GM12878 (cell line): ENCODE measurements around the gene PTH2R. TPM values are rescaled to one million over a fixed set of nuclear protein-coding genes. Genes with fewer than 3 reads are reported as not detected.

Source experiments
- ATAC-seq: fragments of 200-7000 bp; cut with Tn5 transposase; 3 replicates; pipeline ENCODE4 v1.9.1; 2020; ENCODE audit warnings: mild to moderate bottlenecking, moderate library complexity
- BruUV-seq: library from RNA; stranded (reverse); fragments of 400-500 nt; replicated peaks from 2 replicates; lab custom pipeline; 2021; lab: Mats Ljungman, UMichigan
- CTCF ChIA-PET: fragments of 300-600 bp; sonication (Branson Sonifier 250); formaldehyde crosslinking; extraction: SDS; loops from one replicate; lab custom pipeline; 2021; ENCODE audit warnings: inconsistent platforms; lab: Yijun Ruan, JAX
- POLR2A ChIA-PET: fragments of 350-600 bp; formaldehyde crosslinking; extraction: SDS; loops from one replicate; lab custom pipeline; 2021; ENCODE audit warnings: inconsistent platforms; lab: Charles Lee
- RAD21 ChIA-PET: fragments of 300-600 bp; sonication (Branson Sonifier 250); formaldehyde crosslinking; loops from one replicate; lab custom pipeline; 2023; ENCODE audit warnings: antibody characterized with exemption; ENCODE audit not compliant: unreplicated experiment; lab: Charles Lee
- SMC1A ChIA-PET: fragments of 300-600 bp; sonication (Branson Sonifier 250); formaldehyde crosslinking; loops from one replicate; lab custom pipeline; 2023; ENCODE audit not compliant: unreplicated experiment, uncharacterized antibody; lab: Charles Lee
- DNase-seq: peaks from one replicate; pipeline ENCODE4 v3.0.0-alpha.2; 2011; ENCODE audit warnings: low read depth, low spot score
- FAIRE-seq: peaks from 3 replicates; lab custom pipeline; 2011; peaks lifted over from hg19 to GRCh38; lab: Jason Lieb, UNC
- H2AFZ ChIP-seq: 2 replicates; pipeline ENCODE4 v1.6.0; 2011; ENCODE audit warnings: low read depth, low read length, control low read depth; ENCODE audit not compliant: control insufficient read depth
- H3K27ac ChIP-seq: 2 replicates; pipeline ENCODE4 v1.5.1; 2011; ENCODE audit warnings: control low read depth; ENCODE audit not compliant: control insufficient read depth, insufficient read depth
- H3K27me3 ChIP-seq, 2 experiments: replicated peaks in 1 of 2; 2 replicates each; pipeline versions ENCODE4 v1.6.0 to v1.6.1; 2011; ENCODE audit warnings: low read length in 1 of 2; ENCODE audit not compliant: control insufficient read depth in 2 of 2, insufficient read depth in 2 of 2
- H3K36me3 ChIP-seq, 2 experiments: 2 replicates each; pipeline ENCODE4 v1.5.1; 2011; ENCODE audit warnings: low read length in 1 of 2; ENCODE audit not compliant: control insufficient read depth in 2 of 2, insufficient read depth in 2 of 2
- H3K4me1 ChIP-seq: 2 replicates; pipeline ENCODE4 v1.6.1; 2011; ENCODE audit warnings: mild to moderate bottlenecking, low read length, moderate library complexity, mixed read lengths; ENCODE audit not compliant: control insufficient read depth, insufficient read depth
- H3K4me2 ChIP-seq: 2 replicates; pipeline ENCODE4 v1.6.0; 2011; ENCODE audit warnings: control low read depth; ENCODE audit not compliant: control insufficient read depth, insufficient read depth
- H3K4me3 ChIP-seq: fragments of 200-600 bp; sonication (generic); 2 replicates; pipeline ENCODE4 v1.5.1; 2016
- H3K79me2 ChIP-seq: 2 replicates; pipeline ENCODE4 v1.6.0; 2011; ENCODE audit warnings: low read length; ENCODE audit not compliant: control insufficient read depth, insufficient read depth
- H3K9ac ChIP-seq: 2 replicates; pipeline ENCODE4 v1.8.0; 2011; ENCODE audit warnings: low read length, control low read depth, mixed read lengths; ENCODE audit not compliant: control insufficient read depth, insufficient read depth
- H3K9me3 ChIP-seq: replicated peaks from 3 replicates; pipeline ENCODE4 v1.5.1; 2011; ENCODE audit warnings: mild to moderate bottlenecking, low read length; ENCODE audit not compliant: control insufficient read depth, insufficient read depth
- H4K20me1 ChIP-seq: 2 replicates; pipeline ENCODE4 v1.6.0; 2011; ENCODE audit not compliant: control insufficient read depth, insufficient read depth
- EP300 ChIP-seq, 2 experiments: fragments of 150-350 bp in 1 of 2; IDR thresholded peaks; 2 replicates each; pipeline ENCODE4 v1.6.1; 2011 to 2012; ENCODE audit warnings: low read depth in 2 of 2, low read length in 2 of 2, borderline replicate concordance in 1 of 2, improper control_type of control experiment in 1 of 2, inconsistent platforms in 1 of 2; ENCODE audit not compliant: control insufficient read depth in 1 of 2
- KLF5 ChIP-seq: fragments of 450-650 bp; IDR thresholded peaks from 2 replicates; pipeline ENCODE4 v1.6.1; 2014; ENCODE audit warnings: mild to moderate bottlenecking; ENCODE audit not compliant: partially characterized antibody
- SMAD5 ChIP-seq: IDR thresholded peaks from 2 replicates; pipeline ENCODE4 v1.6.1; 2016; ENCODE audit warnings: antibody characterized with exemption, low read depth
- WGBS: methylation state at CpG from one replicate; pipeline ENCODE4 v1.1.6; 2016; ENCODE audit warnings: low lambda C conversion rate; ENCODE audit not compliant: insufficient replicate concordance, insufficient coverage; ENCODE audit errors: missing lambda C conversion rate; 5-methylcytosine and 5-hydroxymethylcytosine counted together
- in situ Hi-C: fragments of 300-500 bp; cut with MboI; formaldehyde crosslinking; loops from 9 replicates; pipeline ENCODE4 v1.14.3; 2018; ENCODE audit warnings: mixed read lengths
- intact Hi-C: fragments of 100-400 bp; cut with micrococcal nuclease; formaldehyde crosslinking; loops from one replicate; pipeline ENCODE4 v1.14.2; 2022; ENCODE audit not compliant: unreplicated experiment
- polyA plus RNA-seq, 11 experiments: library from polyadenylated mRNA; depleted of rRNA in 4 of 11; unstranded in 6 of 11; stranded (reverse) in 5 of 11; fragments of >200 nt; fragmentation: Nextera tagmentation in 4 of 11; fragmentation: Illumina TruSeq in 1 of 11; extraction: Ambion mirVana in 4 of 11; extraction: Trizol in 1 of 11; gene quantifications; 1 replicate in 1 of 11; 2 replicates in 10 of 11; pipeline versions ENCODE4 v1.2.1 to v1.2.3, GENCODE V29; 2011 to 2016; ENCODE audit warnings: inconsistent platforms in 2 of 11, missing spikeins in 2 of 11, low read depth in 1 of 11
- total RNA-seq, 4 experiments: library from RNA; depleted of rRNA in 3 of 4; stranded (reverse); fragments of >200 nt in 3 of 4; fragmentation: Illumina TruSeq in 1 of 4; extraction: Trizol in 1 of 4; gene quantifications; 2 replicates each; pipeline versions ENCODE4 v1.2.1 to v1.2.3, GENCODE V29; 2013 to 2021
- TF ChIP-seq, protein P1 (sequence below): fragments of 150-350 bp; IDR thresholded peaks from 2 replicates; pipeline ENCODE4 v1.6.1; 2014; ENCODE audit warnings: mild to moderate bottlenecking, low read depth, low read length

PTH2R gene
- total and polyA plus RNA-seq, 10 of the 15 experiments (the other 5 are each of a cell fraction or from before 2014, with no cell fraction given), result 0.01 to 0.06 (median 0.03) TPM; not detected in 7

DNA sequence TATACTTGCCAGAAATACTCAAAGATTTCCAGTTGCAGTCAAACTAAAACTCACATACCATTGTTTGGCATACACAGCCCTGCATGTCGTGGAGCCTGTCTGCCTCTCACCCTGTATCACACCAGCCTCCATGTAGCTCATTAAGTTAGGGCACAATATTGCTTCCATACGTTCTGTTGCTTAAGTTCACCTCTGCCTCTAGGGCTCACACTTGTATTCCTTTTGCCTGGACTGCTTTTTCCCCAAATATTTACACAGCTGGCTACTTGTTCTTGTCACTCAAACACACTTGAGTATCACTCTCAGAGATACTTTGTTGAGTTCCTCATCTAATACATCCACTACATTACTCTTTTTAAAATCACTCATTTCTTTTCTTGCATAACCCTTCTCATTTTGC lies 83.1 kb downstream of the PTH2R start:
- intact Hi-C loops, result no loop called here
- Histone ChIP-seq H3K4me1 (no peaks in the 10 kb centered on the region), H3K79me2 (no peaks in the 10 kb centered on the region), H4K20me1 (no peaks in the 10 kb centered on the region), H2AFZ (no peak overlapping the region), H3K9me3 (no peaks in the 10 kb centered on the region), H3K4me2 (no peak overlapping the region), H3K27ac (no peak overlapping the region), H3K9ac (no peak overlapping the region), H3K4me3 (no peak overlapping the region), H3K36me3 (no peaks in the 10 kb centered on the region), H3K27me3 (peaks cover 0 to 4% of the 10 kb centered on the region in 2 experiments; a peak in 2 of 4 replicates)
- BruUV-seq, result no TSS peak
- TF ChIP-seq SMAD5, result no peak
- no peak for FAIRE-seq
- no peak for ATAC-seq
- in situ Hi-C loops, result no loop called here
- SMC1A ChIA-PET, result no interaction called here
- WGBS, result 0% methylated on average over 2 of the region's 2 CpGs
- RAD21 ChIA-PET, result no interaction called here
- DNase-seq, result no peak
- CTCF ChIA-PET, result interaction anchor here (0.7 to 1.6 kb wide), 3 partner anchors 23 to 1709 kb away, joined by 3 to 4 read pairs (median 3); no protein-coding TSS in a partner anchor
- POLR2A ChIA-PET, result no interaction called here

DNA sequence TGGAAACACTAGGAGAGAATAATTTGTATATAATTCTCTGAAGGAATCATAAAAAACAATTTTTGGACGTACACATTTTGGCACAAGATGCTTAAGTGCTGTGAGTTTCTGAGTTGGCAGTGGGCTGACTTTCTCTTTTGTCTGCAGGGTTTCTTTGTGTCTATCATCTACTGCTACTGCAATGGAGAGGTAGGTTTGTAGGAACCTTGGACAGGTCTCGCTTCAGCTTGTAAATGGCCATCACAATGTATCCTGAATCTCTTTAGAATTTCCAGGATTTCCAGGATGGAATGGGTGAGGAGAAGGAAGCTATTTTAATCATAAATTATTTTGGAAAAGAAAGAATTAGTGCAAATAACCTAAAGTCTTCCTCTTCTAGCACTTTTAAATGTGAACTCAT lies 83.9 kb downstream of the PTH2R start:
- in situ Hi-C loops, result no loop called here
- TF ChIP-seq EP300 (IDR thresholded peaks at IDR 0.05; ENCODE audit: borderline replicate concordance in 1 of 2, control insufficient read depth in 1 of 2, low read depth in 2 of 2, low read length in 2 of 2) (no peak), KLF5 (no peak)
- TF ChIP-seq, protein P1, sequence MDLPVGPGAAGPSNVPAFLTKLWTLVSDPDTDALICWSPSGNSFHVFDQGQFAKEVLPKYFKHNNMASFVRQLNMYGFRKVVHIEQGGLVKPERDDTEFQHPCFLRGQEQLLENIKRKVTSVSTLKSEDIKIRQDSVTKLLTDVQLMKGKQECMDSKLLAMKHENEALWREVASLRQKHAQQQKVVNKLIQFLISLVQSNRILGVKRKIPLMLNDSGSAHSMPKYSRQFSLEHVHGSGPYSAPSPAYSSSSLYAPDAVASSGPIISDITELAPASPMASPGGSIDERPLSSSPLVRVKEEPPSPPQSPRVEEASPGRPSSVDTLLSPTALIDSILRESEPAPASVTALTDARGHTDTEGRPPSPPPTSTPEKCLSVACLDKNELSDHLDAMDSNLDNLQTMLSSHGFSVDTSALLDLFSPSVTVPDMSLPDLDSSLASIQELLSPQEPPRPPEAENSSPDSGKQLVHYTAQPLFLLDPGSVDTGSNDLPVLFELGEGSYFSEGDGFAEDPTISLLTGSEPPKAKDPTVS, result no peak
- intact Hi-C loops, result no loop called here
- Histone ChIP-seq H3K4me1 (no peaks in the 10 kb centered on the region), H3K4me3 (no peak overlapping the region), H3K36me3 (no peaks in the 10 kb centered on the region), H3K79me2 (no peaks in the 10 kb centered on the region), H4K20me1 (no peaks in the 10 kb centered on the region), H3K9me3 (no peaks in the 10 kb centered on the region), H3K4me2 (no peak overlapping the region), H3K9ac (no peak overlapping the region), H3K27me3 (peaks cover 0 to 4% of the 10 kb centered on the region in 2 experiments; a peak in 1 of 4 replicates), H2AFZ (no peak overlapping the region), H3K27ac (no peak overlapping the region)
- 15% methylated on average over 2 of the region's 2 CpGs for WGBS
- CTCF ChIA-PET, result interaction anchor here (0.7 to 1.2 kb wide), 2 partner anchors 31 to 1708 kb away, joined by 3 to 4 read pairs; no protein-coding TSS in a partner anchor
- RAD21 ChIA-PET, result no interaction called here
- POLR2A ChIA-PET, result interaction anchor here (0.6 kb wide), 1 partner anchor 16 kb away, joined by 3 read pairs; no protein-coding TSS in a partner anchor
- SMC1A ChIA-PET, result no interaction called here
- DNase-seq (no peak), FAIRE-seq (no peak), ATAC-seq (no peak)
- BruUV-seq, result no TSS peak
